DND-41 (cell line): ENCODE data around the gene TRIM24.

Experiments
- ATAC-seq: fragments of 200-7000 bp; cut with Tn5 transposase; 3 replicates; pipeline ENCODE4 v1.9.1; 2021; ENCODE audit warnings: low read depth; ENCODE audit not compliant: insufficient read depth
- DNase-seq: peaks from one replicate; pipeline ENCODE4 v3.0.0-alpha.2; 2020
- H2AFZ ChIP-seq: 2 replicates; pipeline ENCODE4 v1.6.0; 2012; ENCODE audit warnings: low read depth, low read length
- H3K27ac ChIP-seq: 2 replicates; pipeline ENCODE4 v1.5.1; 2012; ENCODE audit warnings: low read length, inconsistent platforms
- H3K27me3 ChIP-seq: fragments of 200-600 bp; sonication (generic); 2 replicates; pipeline ENCODE4 v1.6.0; 2012; ENCODE audit warnings: low read length, mild to moderate bottlenecking, inconsistent platforms; ENCODE audit not compliant: insufficient read depth, poor library complexity
- H3K36me3 ChIP-seq: 2 replicates; pipeline ENCODE4 v1.5.1; 2012; ENCODE audit warnings: low read length, inconsistent platforms; ENCODE audit not compliant: insufficient read depth
- H3K4me1 ChIP-seq: 2 replicates; pipeline ENCODE4 v1.5.1; 2012; ENCODE audit warnings: mild to moderate bottlenecking, low read length; ENCODE audit not compliant: insufficient read depth
- H3K4me2 ChIP-seq: 2 replicates; pipeline ENCODE4 v1.6.0; 2012; ENCODE audit warnings: mild to moderate bottlenecking, moderate library complexity, low read length, inconsistent platforms; ENCODE audit not compliant: insufficient read depth
- H3K4me3 ChIP-seq, 2 experiments: fragments of 200-600 bp in 1 of 2; shearing (Covaris generic) in 1 of 2; 2 replicates each; pipeline ENCODE4 v1.5.1; 2012 to 2016; ENCODE audit warnings: inconsistent platforms in 2 of 2, low read length in 2 of 2, mild to moderate bottlenecking in 2 of 2, low read depth in 1 of 2, moderate library complexity in 1 of 2
- H3K79me2 ChIP-seq: 2 replicates; pipeline ENCODE4 v1.6.0; 2012; ENCODE audit warnings: low read length, inconsistent platforms; ENCODE audit not compliant: insufficient read depth
- H3K9ac ChIP-seq: 2 replicates; pipeline ENCODE4 v1.6.0; 2012; ENCODE audit warnings: low read depth, mild to moderate bottlenecking, inconsistent platforms, low read length, moderate library complexity
- H3K9me3 ChIP-seq: 2 replicates; pipeline ENCODE4 v1.5.1; 2012; ENCODE audit warnings: low read length, moderate library complexity, mild to moderate bottlenecking, inconsistent platforms; ENCODE audit not compliant: insufficient read depth, severe bottlenecking
- H4K20me1 ChIP-seq: 2 replicates; pipeline ENCODE4 v1.6.0; 2012; ENCODE audit warnings: low read length; ENCODE audit not compliant: insufficient read depth
- CTCF ChIP-seq: IDR thresholded peaks from 2 replicates; pipeline ENCODE4 v1.5.1; 2012; ENCODE audit warnings: borderline replicate concordance, low read length, moderate library complexity, mild to moderate bottlenecking; ENCODE audit not compliant: poor library complexity, severe bottlenecking; ENCODE audit errors: extremely low read depth
- EZH2 ChIP-seq: IDR thresholded peaks from 3 replicates; pipeline ENCODE4 v1.6.1; 2012; ENCODE audit warnings: borderline replicate concordance, low read depth, mild to moderate bottlenecking, moderate library complexity, low read length, inconsistent platforms; ENCODE audit not compliant: severe bottlenecking

Gene TRIM24

GRCh38 chr7:138625084-138625848 lies 165.2 kb downstream of the TRIM24 start:
- peaks cover 4% of the 10 kb centered on the region for H4K20me1 ChIP-seq
- peaks cover 29% of the 10 kb centered on the region for H3K4me1 ChIP-seq
- H3K9ac ChIP-seq: no peak overlapping the region
- H3K27me3 ChIP-seq: peaks cover 4% of the 10 kb centered on the region
- H2AFZ ChIP-seq: no peak overlapping the region
- H3K79me2 ChIP-seq: no peaks in the 10 kb centered on the region
- H3K4me2 ChIP-seq: peak overlapping the region; percentile 54
- no peak overlapping the region for H3K27ac ChIP-seq
- TF ChIP-seq EZH2 (no peak), CTCF (no peak)
- ATAC-seq (peak; percentile 85), DNase-seq (peak; percentile 20)
- H3K4me3 ChIP-seq: no peak overlapping the region
- H3K36me3 ChIP-seq: no peaks in the 10 kb centered on the region
- no peaks in the 10 kb centered on the region for H3K9me3 ChIP-seq

- peak overlapping the region; percentile 54 for H3K4me2 ChIP-seq
- no peaks in the 10 kb centered on the region for H3K9me3 ChIP-seq
- H3K4me1 ChIP-seq: peaks cover 29% of the 10 kb centered on the region
- ATAC-seq: peak; percentile 78
- no peaks in the 10 kb centered on the region for H3K79me2 ChIP-seq
- no peaks in the 10 kb centered on the region for H3K36me3 ChIP-seq
- no peak overlapping the region for H3K9ac ChIP-seq
- peak overlapping the region in 1 of 2 experiments; percentile 28; a peak in 2 of 4 replicates for H3K4me3 ChIP-seq
- DNase-seq: peak; percentile 50
- TF ChIP-seq CTCF: no peak
- TF ChIP-seq EZH2: no peak
- H2AFZ ChIP-seq: no peak overlapping the region
- peaks cover 3% of the 10 kb centered on the region; the same call in 1 of the 2 replicates for H4K20me1 ChIP-seq
- H3K27ac ChIP-seq: no peak overlapping the region
- H3K27me3 ChIP-seq: peaks cover 4% of the 10 kb centered on the region
These were observed 165.8 kb downstream of the TRIM24 start for GRCh38 chr7:138625849-138626230.

- no peak for DNase-seq
- Histone ChIP-seq H3K4me1 (peaks cover 29% of the 10 kb centered on the region), H3K27me3 (peaks cover 6% of the 10 kb centered on the region), H3K4me3 (no peak overlapping the region), H4K20me1 (no peaks in the 10 kb centered on the region), H3K9me3 (no peaks in the 10 kb centered on the region), H2AFZ (no peak overlapping the region), H3K4me2 (no peak overlapping the region), H3K9ac (no peak overlapping the region), H3K36me3 (no peaks in the 10 kb centered on the region), H3K79me2 (no peaks in the 10 kb centered on the region), H3K27ac (no peak overlapping the region)
- ATAC-seq: no peak
- TF ChIP-seq EZH2: no peak
- TF ChIP-seq CTCF: no peak
These were observed 166.8 kb downstream of the TRIM24 start for GRCh38 chr7:138626846-138627245.
